GM18507 (cell line): ENCODE measurements around the gene IL24.
"Not testable (repeated sequence)": the region's sequence is repeated elsewhere in the genome, so short reads cannot be mapped to it uniquely, and the experiment has no call there.

Experiments
- DNase-seq: peaks from one replicate; pipeline ENCODE4 v3.0.0; 2011; ENCODE audit warnings: low read depth; ENCODE audit not compliant: insufficient read length; ENCODE audit errors: extremely low spot score
- FAIRE-seq: peaks from 2 replicates; lab custom pipeline; 2011; peaks lifted over from hg19 to GRCh38; lab: Jason Lieb, UNC

IL24 gene

GRCh38 chr1:206922524-206922923, 25.3 kb downstream of the IL24 start:
- FAIRE-seq, result no peak

GRCh38 chr1:206923009-206923960, 26.0 kb downstream of the IL24 start:
- DNase-seq, result peak; percentile 43
- peak; percentile 83 for FAIRE-seq

More at GRCh38 chr1:206922524-206922923, 25.3 kb downstream of the IL24 start:
- DNase-seq, result no peak

GRCh38 chr1:206923961-206924557, 26.8 kb downstream of the IL24 start:
- DNase-seq, result not testable (repeated sequence)
- FAIRE-seq, result peak; percentile 89

- no peak for FAIRE-seq
- no peak for DNase-seq
Measured at GRCh38 chr1:206924592-206925105, 27.4 kb downstream of the IL24 start.

GRCh38 chr1:206925106-206925736, 28.0 kb downstream of the IL24 start:
- DNase-seq (no peak), FAIRE-seq (peak; percentile 86)

- DNase-seq (no peak), FAIRE-seq (no peak)
Measured at GRCh38 chr1:206926286-206926685, 29.0 kb downstream of the IL24 start.

GRCh38 chr1:206929524-206929923, 32.3 kb downstream of the IL24 start:
- FAIRE-seq, result peak; percentile 60
- DNase-seq, result no peak

- FAIRE-seq, result peak; percentile 97
Measured at GRCh38 chr1:206930210-206930798, 33.1 kb downstream of the IL24 start.

GRCh38 chr1:206931709-206932108, 34.5 kb downstream of the IL24 start:
- no peak for DNase-seq
- FAIRE-seq, result peak; percentile 15

More at GRCh38 chr1:206930210-206930798, 33.1 kb downstream of the IL24 start:
- peak; percentile 55 for DNase-seq

GRCh38 chr1:206932177-206932576, 34.9 kb downstream of the IL24 start:
- DNase-seq, result no peak
- FAIRE-seq, result no peak

- DNase-seq, result no peak
- FAIRE-seq, result peak; percentile 61
Measured at GRCh38 chr1:206933333-206933945, 36.2 kb downstream of the IL24 start.

- DNase-seq (no peak), FAIRE-seq (no peak)
Measured at GRCh38 chr1:206935491-206936067, 38.3 kb downstream of the IL24 start.

- DNase-seq, result no peak
- no peak for FAIRE-seq
Measured at GRCh38 chr1:206937425-206937824, 40.2 kb downstream of the IL24 start.

- DNase-seq (no peak), FAIRE-seq (no peak)
Measured at GRCh38 chr1:206939131-206939530, 41.9 kb downstream of the IL24 start.

GRCh38 chr1:206939841-206940587, 42.8 kb downstream of the IL24 start:
- DNase-seq, result no peak

GRCh38 chr1:206940588-206940936, 43.3 kb downstream of the IL24 start:
- FAIRE-seq (no peak), DNase-seq (no peak)

More at GRCh38 chr1:206939841-206940587, 42.8 kb downstream of the IL24 start:
- FAIRE-seq, result no peak

GRCh38 chr1:206941766-206942418, 44.6 kb downstream of the IL24 start:
- no peak for DNase-seq
- no peak for FAIRE-seq

GRCh38 chr1:206944703-206945102, 47.5 kb downstream of the IL24 start:
- no peak for DNase-seq

More at GRCh38 chr1:206944703-206945102, 47.5 kb downstream of the IL24 start:
- no peak for FAIRE-seq
